Calu3 (cell line): ENCODE results near the gene FBXL17. TPM values are rescaled to one million over a fixed set of nuclear protein-coding genes. Genes with fewer than 3 reads are reported as not detected.

Experiments
- BruUV-seq: library from RNA; stranded (reverse); fragments of 400-500 nt; replicated peaks from 2 replicates; lab custom pipeline; 2021; lab: Mats Ljungman, UMichigan
- CTCF ChIA-PET: fragments of 300-600 bp; sonication (Branson Sonifier 250); formaldehyde crosslinking; loops from one replicate; lab custom pipeline; 2022; ENCODE audit warnings: antibody characterized with exemption; lab: Charles Lee
- DNase-seq: peaks from one replicate; pipeline ENCODE4 v3.0.0; 2022
- H3K27ac Mint-ChIP-seq: one replicate; pipeline ENCODE4 v1.8.0; 2022; ENCODE audit warnings: mixed read lengths; ENCODE audit not compliant: unreplicated experiment
- H3K27me3 Mint-ChIP-seq: one replicate; pipeline ENCODE4 v1.8.0; 2022; ENCODE audit warnings: mixed read lengths; ENCODE audit not compliant: unreplicated experiment
- H3K36me3 Mint-ChIP-seq: one replicate; pipeline ENCODE4 v1.8.0; 2022; ENCODE audit warnings: mild to moderate bottlenecking, moderate library complexity, mixed read lengths; ENCODE audit not compliant: insufficient read depth, unreplicated experiment
- H3K4me1 Mint-ChIP-seq: one replicate; pipeline ENCODE4 v1.8.0; 2022; ENCODE audit warnings: mild to moderate bottlenecking, low read depth, mixed read lengths; ENCODE audit not compliant: unreplicated experiment
- H3K4me3 Mint-ChIP-seq: one replicate; pipeline ENCODE4 v1.8.0; 2022; ENCODE audit warnings: mild to moderate bottlenecking, low read depth, moderate library complexity, mixed read lengths; ENCODE audit not compliant: unreplicated experiment
- H3K9me3 Mint-ChIP-seq: one replicate; pipeline ENCODE4 v1.8.0; 2022; ENCODE audit warnings: low read depth, mixed read lengths; ENCODE audit not compliant: unreplicated experiment
- CTCF ChIP-seq: fragments of 200-600 bp; IDR thresholded peaks from one replicate; pipeline ENCODE4 v1.8.0; 2022; ENCODE audit warnings: antibody characterized with exemption; ENCODE audit not compliant: unreplicated experiment
- intact Hi-C: fragments of 100-400 bp; cut with micrococcal nuclease; formaldehyde crosslinking; loops from one replicate; pipeline ENCODE4 v1.10.0; 2022; ENCODE audit not compliant: unreplicated experiment
- total RNA-seq: library from RNA; stranded (reverse); gene quantifications from 2 replicates; pipeline ENCODE4 v1.2.3, GENCODE V29; 2022

The FBXL17 gene
- total RNA-seq, 1 experiment from 2014 or later: 19.6 TPM

- no peak for DNase-seq
- no peaks in the 10 kb centered on the region for H3K27me3 Mint-ChIP-seq
- no peaks in the 10 kb centered on the region for H3K36me3 Mint-ChIP-seq
- H3K4me3 Mint-ChIP-seq: no peak overlapping the region
- no peak for TF ChIP-seq CTCF
- no peaks in the 10 kb centered on the region for H3K9me3 Mint-ChIP-seq
- intact Hi-C loops: no loop called here
- CTCF ChIA-PET: no interaction called here
- peaks cover 8% of the 10 kb centered on the region for H3K4me1 Mint-ChIP-seq
- no TSS peak for BruUV-seq
- no peak overlapping the region for H3K27ac Mint-ChIP-seq
Observed at GRCh38 chr5:108001222-108001621, 380.7 kb downstream of the FBXL17 start.

GRCh38 chr5:107997338-107997980, 384.4 kb downstream of the FBXL17 start:
- intact Hi-C loops: no loop called here
- TF ChIP-seq CTCF: no peak
- Mint-ChIP-seq H3K36me3 (no peaks in the 10 kb centered on the region), H3K9me3 (no peaks in the 10 kb centered on the region), H3K4me1 (no peaks in the 10 kb centered on the region), H3K27ac (no peak overlapping the region), H3K4me3 (no peak overlapping the region), H3K27me3 (no peaks in the 10 kb centered on the region)
- no peak for DNase-seq
- CTCF ChIA-PET: no interaction called here
- BruUV-seq: no TSS peak

GRCh38 chr5:107993341-107993740, 388.6 kb downstream of the FBXL17 start:
- Mint-ChIP-seq H3K27ac (no peak overlapping the region), H3K4me1 (no peaks in the 10 kb centered on the region), H3K4me3 (no peak overlapping the region), H3K9me3 (no peaks in the 10 kb centered on the region), H3K36me3 (no peaks in the 10 kb centered on the region), H3K27me3 (no peaks in the 10 kb centered on the region)
- intact Hi-C loops: no loop called here
- no TSS peak for BruUV-seq
- TF ChIP-seq CTCF: no peak
- DNase-seq: no peak
- CTCF ChIA-PET: no interaction called here

- Mint-ChIP-seq H3K4me3 (no peak overlapping the region), H3K27ac (no peak overlapping the region), H3K36me3 (no peaks in the 10 kb centered on the region), H3K9me3 (no peaks in the 10 kb centered on the region), H3K4me1 (no peaks in the 10 kb centered on the region), H3K27me3 (no peaks in the 10 kb centered on the region)
- no TSS peak for BruUV-seq
- CTCF ChIA-PET: no interaction called here
- no peak for DNase-seq
- TF ChIP-seq CTCF: no peak
- intact Hi-C loops: no loop called here
Observed at GRCh38 chr5:107990881-107991810, 390.8 kb downstream of the FBXL17 start.
